G401.6 (cell line): ENCODE measurements around the gene METTL1.
"Not testable (repeated sequence)": the region's sequence is repeated elsewhere in the genome, so short reads cannot be mapped to it uniquely, and the experiment has no call there.

Experiments used
- FAIRE-seq: peaks from 2 replicates; lab custom pipeline; 2012; peaks lifted over from hg19 to GRCh38; lab: Jason Lieb, UNC

METTL1 gene

GRCh38 chr12:57722716-57723629 lies 48.9 kb downstream of the METTL1 start:
- FAIRE-seq, result no peak

GRCh38 chr12:57721846-57722608 lies 49.9 kb downstream of the METTL1 start:
- FAIRE-seq, result not testable (repeated sequence)

- no peak for FAIRE-seq
These were observed 51.0 kb downstream of the METTL1 start for GRCh38 chr12:57720606-57721595.

- no peak for FAIRE-seq
These were observed 51.9 kb downstream of the METTL1 start for GRCh38 chr12:57719777-57720605.

- no peak for FAIRE-seq
These were observed 53.0 kb downstream of the METTL1 start for GRCh38 chr12:57718641-57719528.
